Smooth muscle cell (in vitro differentiated cells): ENCODE measurements around the gene ERGIC3. TPM values are rescaled to one million over a fixed set of nuclear protein-coding genes. Genes with fewer than 3 reads are reported as not detected.

Experiments used
- DNase-seq: peaks from one replicate; lab custom pipeline; 2025; ENCODE audit not compliant: unreplicated experiment; lab: John Stamatoyannopoulos, UW
- H2AFZ ChIP-seq: fragments of 200-600 bp; sonication (generic); 2 replicates; pipeline ENCODE4 v1.6.0; 2016; ENCODE audit warnings: antibody characterized with exemption, low read depth, mild to moderate bottlenecking
- H3F3A ChIP-seq: fragments of 200-600 bp; sonication (generic); 2 replicates; pipeline ENCODE4 v1.6.0; 2017; ENCODE audit warnings: antibody characterized with exemption, low read depth
- H3K27ac ChIP-seq: fragments of 200-600 bp; sonication (generic); 2 replicates; pipeline ENCODE4 v1.5.1; 2016; ENCODE audit warnings: low read depth, mild to moderate bottlenecking
- H3K27me3 ChIP-seq: fragments of 200-600 bp; sonication (generic); 2 replicates; pipeline ENCODE4 v1.6.1; 2016; ENCODE audit warnings: low read depth, mild to moderate bottlenecking
- H3K36me3 ChIP-seq: fragments of 200-600 bp; sonication (generic); 2 replicates; pipeline ENCODE4 v1.5.1; 2016; ENCODE audit warnings: low read depth
- H3K4me1 ChIP-seq: fragments of 200-600 bp; sonication (generic); 2 replicates; pipeline ENCODE4 v1.5.1; 2016; ENCODE audit warnings: low read depth
- H3K4me2 ChIP-seq: fragments of 200-600 bp; sonication (generic); 2 replicates; pipeline ENCODE4 v1.6.0; 2016; ENCODE audit warnings: mild to moderate bottlenecking
- H3K4me3 ChIP-seq: fragments of 200-600 bp; sonication (generic); 2 replicates; pipeline ENCODE4 v1.5.1; 2016; ENCODE audit warnings: mild to moderate bottlenecking
- H3K79me2 ChIP-seq: fragments of 200-600 bp; sonication (generic); 2 replicates; pipeline ENCODE4 v1.6.0; 2016; ENCODE audit warnings: low read depth, mild to moderate bottlenecking
- H3K9ac ChIP-seq: fragments of 200-600 bp; sonication (generic); 2 replicates; pipeline ENCODE4 v1.6.0; 2016; ENCODE audit warnings: low read depth
- H3K9me3 ChIP-seq: fragments of 200-600 bp; sonication (generic); replicated peaks from 2 replicates; pipeline ENCODE4 v1.5.1; 2016; ENCODE audit warnings: low read depth
- H4K20me1 ChIP-seq: fragments of 200-600 bp; sonication (generic); 2 replicates; pipeline ENCODE4 v1.6.0; 2016; ENCODE audit warnings: low read depth
- CTCF ChIP-seq: fragments of 200-600 bp; sonication (generic); IDR thresholded peaks from 2 replicates; pipeline ENCODE4 v1.5.1; 2017; ENCODE audit warnings: borderline replicate concordance, mild to moderate bottlenecking, antibody characterized with exemption; ENCODE audit not compliant: insufficient read depth, poor library complexity, severe bottlenecking
- WGBS: methylation state at CpG from one replicate; pipeline ENCODE4 v1.1.7; 2016; ENCODE audit warnings: low lambda C conversion rate; 5-methylcytosine and 5-hydroxymethylcytosine counted together
- polyA plus RNA-seq: library from polyadenylated mRNA; unstranded; fragments of >200 nt; fragmentation: Nextera tagmentation; extraction: Ambion mirVana; gene quantifications from 2 replicates; pipeline ENCODE4 v1.2.1, GENCODE V29; 2016
- total RNA-seq: library from RNA; depleted of rRNA; stranded (reverse); fragments of >200 nt; gene quantifications from 2 replicates; pipeline ENCODE4 v1.2.3, GENCODE V29; 2014

Gene ERGIC3
- total and polyA plus RNA-seq, 2 experiments from 2014 or later = 245 to 252 TPM

DNA sequence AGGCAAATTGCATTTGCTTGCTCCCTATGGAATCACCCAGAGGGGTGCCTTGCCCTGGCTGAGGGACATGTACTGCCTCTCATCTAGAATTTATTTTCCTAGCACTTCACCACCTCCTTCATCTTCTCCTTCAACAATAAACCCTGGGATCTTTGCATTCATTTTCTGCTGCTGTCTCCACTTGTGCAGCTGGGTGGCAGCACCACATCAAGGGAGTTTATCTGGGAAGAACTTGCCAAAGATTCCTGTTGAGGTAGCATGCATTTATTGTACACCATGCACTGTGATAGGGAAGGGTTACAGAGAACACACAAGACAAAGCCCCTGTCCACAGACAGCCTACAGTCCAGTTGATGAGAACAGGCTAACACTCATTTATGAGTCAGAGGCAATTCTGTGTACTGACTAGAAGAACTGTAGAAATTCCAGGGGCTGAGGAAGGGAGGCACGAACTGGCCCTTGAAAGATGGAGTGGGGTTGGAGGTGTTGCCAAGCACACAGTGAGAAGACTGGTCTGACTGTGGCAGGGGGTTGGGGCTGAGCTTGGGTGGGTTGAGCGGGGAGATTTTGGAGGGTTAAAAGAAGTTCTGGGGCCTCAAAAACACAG is 30.0 kb upstream of the ERGIC3 start:
- no peak overlapping the region for H3K27ac ChIP-seq
- 85% methylated on average over 2 of the region's 2 CpGs for WGBS
- DNase-seq = no peak

DNA sequence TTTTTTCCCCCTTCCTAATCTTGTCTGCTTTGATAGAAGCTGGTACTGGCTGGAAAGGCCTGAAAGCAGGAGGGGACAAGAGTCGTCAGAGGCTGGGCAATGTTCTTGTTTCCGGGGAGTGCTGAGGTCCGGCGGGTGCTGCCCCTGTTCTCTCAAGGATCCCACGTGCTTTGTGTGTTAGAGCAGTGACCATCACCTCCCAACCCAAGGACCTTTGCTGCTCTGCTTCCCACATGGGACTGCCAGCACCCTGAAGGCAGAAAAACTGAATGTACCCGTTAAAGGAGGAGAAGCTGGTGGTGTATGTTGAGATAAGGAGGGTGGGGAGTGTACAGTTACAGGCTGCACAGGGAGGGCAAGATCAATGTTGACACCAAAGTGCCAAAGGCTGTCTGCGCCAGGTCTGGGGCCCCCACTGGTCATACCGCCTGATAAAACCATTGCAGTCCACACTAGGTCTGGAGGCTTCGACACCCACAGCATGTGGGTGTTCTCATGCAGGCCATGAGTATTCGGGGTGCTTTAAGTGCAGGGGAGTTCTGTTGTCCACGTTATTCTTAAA is 27.4 kb upstream of the ERGIC3 start:
- no peak for TF ChIP-seq CTCF
- H2AFZ ChIP-seq = no peak overlapping the region
- H3K4me2 ChIP-seq = no peak overlapping the region
- H3K36me3 ChIP-seq = no peaks in the 10 kb centered on the region
- DNase-seq = no peak
- no peaks in the 10 kb centered on the region for H3K4me1 ChIP-seq
- no peaks in the 10 kb centered on the region for H3K27me3 ChIP-seq
- no peaks in the 10 kb centered on the region for H3K9me3 ChIP-seq
- H4K20me1 ChIP-seq = no peaks in the 10 kb centered on the region
- no peak overlapping the region for H3K9ac ChIP-seq
- peaks cover 4% of the 10 kb centered on the region for H3F3A ChIP-seq
- no peak overlapping the region for H3K27ac ChIP-seq
- no peaks in the 10 kb centered on the region for H3K79me2 ChIP-seq
- H3K4me3 ChIP-seq = no peak overlapping the region
- 92% methylated on average over 11 of the region's 11 CpGs for WGBS

More for the DNA sequence above, 30.0 kb upstream of the ERGIC3 start:
- TF ChIP-seq CTCF = peak; percentile 38
- no peak overlapping the region for H3K4me3 ChIP-seq
- H2AFZ ChIP-seq = no peak overlapping the region
- H3K79me2 ChIP-seq = no peaks in the 10 kb centered on the region
- H3F3A ChIP-seq = peaks cover 4% of the 10 kb centered on the region
- no peak overlapping the region for H3K4me2 ChIP-seq
- no peaks in the 10 kb centered on the region for H3K36me3 ChIP-seq
- H3K9ac ChIP-seq = no peak overlapping the region
- H3K27me3 ChIP-seq = no peaks in the 10 kb centered on the region
- H3K9me3 ChIP-seq = no peaks in the 10 kb centered on the region
- peaks cover 8% of the 10 kb centered on the region for H4K20me1 ChIP-seq
- no peaks in the 10 kb centered on the region for H3K4me1 ChIP-seq

DNA sequence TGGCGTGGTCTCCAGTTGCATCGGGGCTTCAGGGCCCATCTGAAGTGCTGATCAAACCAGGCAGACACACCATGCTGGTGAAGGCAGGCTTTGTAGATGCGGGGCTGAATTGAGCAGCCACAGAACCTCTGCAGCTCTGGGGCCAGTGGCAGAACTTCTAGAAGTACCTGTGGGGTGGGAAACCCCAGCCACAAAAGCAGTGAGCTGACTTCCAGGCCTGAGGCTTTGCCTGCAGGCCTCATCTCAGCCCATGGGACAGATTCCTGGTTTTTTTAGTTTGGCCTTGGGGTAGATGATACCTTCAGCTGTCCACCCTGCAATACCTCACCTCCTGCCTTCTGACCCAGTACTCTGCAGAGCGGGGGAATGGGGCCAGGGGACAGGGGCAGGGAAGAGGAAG is 26.5 kb upstream of the ERGIC3 start:
- no peak for DNase-seq
- H3K27ac ChIP-seq = no peak overlapping the region
- H3K27me3 ChIP-seq = no peaks in the 10 kb centered on the region
- H3K4me2 ChIP-seq = no peak overlapping the region
- no peaks in the 10 kb centered on the region for H4K20me1 ChIP-seq
- H3K79me2 ChIP-seq = no peaks in the 10 kb centered on the region
- no peaks in the 10 kb centered on the region for H3K36me3 ChIP-seq
- no peak for TF ChIP-seq CTCF
- WGBS = 89% methylated on average over 4 of the region's 4 CpGs
- H3F3A ChIP-seq = peaks cover 4% of the 10 kb centered on the region
- no peak overlapping the region for H3K4me3 ChIP-seq
- H3K9me3 ChIP-seq = no peaks in the 10 kb centered on the region
- H3K4me1 ChIP-seq = no peaks in the 10 kb centered on the region
- no peak overlapping the region for H3K9ac ChIP-seq
- H2AFZ ChIP-seq = no peak overlapping the region
